B cell (primary cell): ENCODE measurements around the gene DKKL1. TPM values are rescaled to one million over a fixed set of nuclear protein-coding genes. Genes with fewer than 3 reads are reported as not detected.

Experiments
- ATAC-seq: fragments of 200-7000 bp; cut with Tn5 transposase; one replicate; pipeline ENCODE4 v1.10.0; 2021; ENCODE audit warnings: low read depth, mild to moderate bottlenecking, moderate number of reproducible peaks, moderate library complexity
- CTCF ChIA-PET: fragments of 350-600 bp; sonication (Branson Sonifier 250); formaldehyde crosslinking; loops from one replicate; lab custom pipeline; 2021; ENCODE audit warnings: antibody characterized with exemption, inconsistent platforms; lab: Charles Lee
- POLR2A ChIA-PET: fragments of 350-600 bp; sonication (Branson Sonifier 250); formaldehyde crosslinking; loops from one replicate; lab custom pipeline; 2021; ENCODE audit warnings: antibody characterized with exemption; lab: Charles Lee
- DNase-seq: peaks from one replicate; pipeline ENCODE4 v3.0.0; 2013
- H2AFZ ChIP-seq: 2 replicates; pipeline ENCODE4 v1.6.1; 2012; ENCODE audit warnings: mild to moderate bottlenecking, low read depth, low read length; ENCODE audit not compliant: insufficient read depth, poor library complexity, severe bottlenecking
- H3K27ac ChIP-seq, 2 donors: 1 replicate in 1 of 2; 2 replicates in 1 of 2; pipeline ENCODE4 v1.5.1; 2012 to 2013; ENCODE audit warnings: low read length in 2 of 2, mild to moderate bottlenecking in 2 of 2, moderate library complexity in 1 of 2
- H3K27me3 ChIP-seq, 4 experiments: fragments of 200-600 bp in 1 of 4; sonication (generic) in 1 of 4; replicated peaks in 1 of 4; 1 replicate in 2 of 4; 2 replicates in 2 of 4; pipeline versions ENCODE4 v1.6.1 to v1.7.0; 2013 to 2016; ENCODE audit warnings: low read length in 3 of 4, mild to moderate bottlenecking in 2 of 4, mixed read lengths in 1 of 4, moderate library complexity in 1 of 4; ENCODE audit not compliant: insufficient read depth in 4 of 4, control insufficient read depth in 3 of 4; ENCODE audit errors: control extremely low read depth in 1 of 4
- H3K36me3 ChIP-seq, 2 experiments: replicated peaks in 1 of 2; 1 replicate in 1 of 2; 2 replicates in 1 of 2; pipeline versions ENCODE4 v1.6.1 to v1.7.1; 2013; ENCODE audit warnings: low read length in 1 of 2; ENCODE audit not compliant: insufficient read depth in 2 of 2, control insufficient read depth in 1 of 2; ENCODE audit errors: control extremely low read depth in 1 of 2, extremely low read depth in 1 of 2
- H3K4me1 ChIP-seq, 2 donors: fragments of 200-600 bp in 1 of 2; sonication (generic) in 1 of 2; 1 replicate in 1 of 2; 2 replicates in 1 of 2; pipeline versions ENCODE4 v1.5.1 to v1.6.1; 2013 to 2017; ENCODE audit warnings: low read length in 2 of 2; ENCODE audit not compliant: control insufficient read depth in 2 of 2, insufficient read depth in 2 of 2
- H3K4me2 ChIP-seq: replicated peaks from 2 replicates; pipeline ENCODE3; 2012; ENCODE audit warnings: mild to moderate bottlenecking, low read depth, low read length; ENCODE audit not compliant: poor library complexity, severe bottlenecking
- H3K4me3 ChIP-seq, 5 experiments: fragments of 200-600 bp in 1 of 5; sonication (generic) in 1 of 5; 1 replicate in 3 of 5; 2 replicates in 2 of 5; pipeline versions ENCODE4 v1.5.1 to v1.7.0; 2011 to 2016; ENCODE audit warnings: low read length in 4 of 5, mild to moderate bottlenecking in 4 of 5, low read depth in 2 of 5, control low read depth in 1 of 5, moderate library complexity in 1 of 5; ENCODE audit not compliant: insufficient read depth in 1 of 5; ENCODE audit errors: control extremely low read depth in 1 of 5, extremely low read depth in 1 of 5
- H3K79me2 ChIP-seq: fragments of 200-600 bp; sonication (generic); one replicate; pipeline ENCODE4 v1.6.0; 2016; ENCODE audit warnings: low read length; ENCODE audit not compliant: control insufficient read depth, insufficient read depth
- H3K9ac ChIP-seq: fragments of 200-600 bp; sonication (generic); 2 replicates; pipeline ENCODE4 v1.6.1; 2017; ENCODE audit warnings: mild to moderate bottlenecking, low read length, moderate library complexity
- H3K9me3 ChIP-seq, 3 donors: one replicate each; pipeline versions ENCODE4 v1.6.1 to v1.7.1; 2013; ENCODE audit warnings: low read length in 2 of 3; ENCODE audit not compliant: control insufficient read depth in 2 of 3, insufficient read depth in 1 of 3; ENCODE audit errors: control extremely low read depth in 1 of 3
- H4K20me1 ChIP-seq: 2 replicates; pipeline ENCODE4 v1.6.0; 2012; ENCODE audit warnings: mild to moderate bottlenecking, low read length; ENCODE audit not compliant: insufficient read depth, control insufficient read depth, poor library complexity, severe bottlenecking
- H3K27ac Mint-ChIP-seq: one replicate; pipeline ENCODE4 v1.8.0; 2021; ENCODE audit warnings: mixed read lengths
- H3K27me3 Mint-ChIP-seq: one replicate; pipeline ENCODE4 v1.8.0; 2021; ENCODE audit warnings: mixed read lengths
- H3K4me1 Mint-ChIP-seq: one replicate; pipeline ENCODE4 v1.8.0; 2021; ENCODE audit warnings: mixed read lengths
- H3K4me3 Mint-ChIP-seq: one replicate; pipeline ENCODE4 v1.8.0; 2021; ENCODE audit warnings: mixed read lengths
- H3K9me3 Mint-ChIP-seq: one replicate; pipeline ENCODE4 v1.8.0; 2022; ENCODE audit warnings: mixed read lengths; ENCODE audit not compliant: insufficient read depth
- EZH2 ChIP-seq: IDR thresholded peaks from 2 replicates; pipeline ENCODE4 v1.6.1; 2012; ENCODE audit warnings: borderline replicate concordance, low read depth, mild to moderate bottlenecking, moderate library complexity, low read length; ENCODE audit not compliant: insufficient read depth, poor library complexity, severe bottlenecking
- WGBS: methylation state at CpG from one replicate; pipeline ENCODE4 v1.1.5; 2013; ENCODE audit warnings: missing lambda C conversion rate; ENCODE audit not compliant: insufficient coverage; 5-methylcytosine and 5-hydroxymethylcytosine counted together
- intact Hi-C: fragments of 100-400 bp; cut with micrococcal nuclease; formaldehyde crosslinking; loops from one replicate; pipeline ENCODE4 v1.10.0; 2022
- polyA plus RNA-seq: library from polyadenylated mRNA; depleted of rRNA; stranded (reverse); fragments of >200 nt; gene quantifications from 2 replicates; pipeline ENCODE4 v1.2.3, GENCODE V29; 2012
- total RNA-seq, 2 donors: library from RNA; stranded (reverse); fragments of 120-200 nt in 1 of 2; gene quantifications; 1 replicate in 1 of 2; 2 replicates in 1 of 2; pipeline versions ENCODE4 v1.2.3 to v1.2.4, GENCODE V29; 2013 to 2022
- TF ChIP-seq, protein P1 (sequence below): fragments of 200-600 bp; IDR thresholded peaks from one replicate; pipeline ENCODE4 v1.8.0; 2022; ENCODE audit warnings: antibody characterized with exemption, mild to moderate bottlenecking

Gene DKKL1
- total and polyA plus RNA-seq, 2 donors (not counting 1 experiment from before 2014, with no cell fraction given) = 1.2 to 1.6 TPM

DNA sequence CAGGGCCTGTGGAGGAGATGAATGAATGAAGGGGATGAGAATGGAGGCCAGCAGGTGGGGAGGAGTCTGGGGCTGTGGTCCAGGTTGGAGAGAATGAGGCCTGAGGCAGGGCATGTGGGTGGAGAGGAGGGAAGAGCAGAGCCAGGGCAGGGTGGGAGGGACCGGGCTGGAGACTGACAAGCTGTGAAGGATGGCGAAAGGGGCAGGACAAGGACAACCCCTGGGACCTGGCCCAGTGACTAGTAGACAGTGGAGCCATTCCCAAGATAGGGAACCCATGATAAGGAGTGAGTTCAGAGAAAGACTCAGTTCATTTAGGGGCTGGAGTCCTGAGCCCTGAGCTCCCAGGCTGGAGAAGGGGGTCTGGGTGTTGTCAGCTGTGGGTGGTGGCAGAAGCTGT is 56.5 kb downstream of the DKKL1 start:
- no peak overlapping the region for H3K4me3 ChIP-seq
- H3K36me3 ChIP-seq = no peaks in the 10 kb centered on the region
- no peak overlapping the region for H3K4me2 ChIP-seq
- CTCF ChIA-PET = interaction anchor here (1.5 to 2.1 kb wide), 5 partner anchors 9 to 29 kb away, joined by 3 to 8 read pairs (median 4); no protein-coding TSS in a partner anchor
- no peaks in the 10 kb centered on the region for H3K79me2 ChIP-seq
- intact Hi-C loops = no loop called here
- peaks cover 35 to 43% of the 10 kb centered on the region in 2 donors for H3K4me1 ChIP-seq
- no peak overlapping the region for H3K9ac ChIP-seq
- 100% methylated on average over 1 of the region's 2 CpGs for WGBS
- ATAC-seq (no peak), DNase-seq (no peak)
- H3K4me1 Mint-ChIP-seq = peaks cover 42% of the 10 kb centered on the region
- H3K27me3 ChIP-seq = peaks cover 0 to 88% (median 58%) of the 10 kb centered on the region in 4 experiments
- no peak for TF ChIP-seq EZH2
- TF ChIP-seq, protein P1, sequence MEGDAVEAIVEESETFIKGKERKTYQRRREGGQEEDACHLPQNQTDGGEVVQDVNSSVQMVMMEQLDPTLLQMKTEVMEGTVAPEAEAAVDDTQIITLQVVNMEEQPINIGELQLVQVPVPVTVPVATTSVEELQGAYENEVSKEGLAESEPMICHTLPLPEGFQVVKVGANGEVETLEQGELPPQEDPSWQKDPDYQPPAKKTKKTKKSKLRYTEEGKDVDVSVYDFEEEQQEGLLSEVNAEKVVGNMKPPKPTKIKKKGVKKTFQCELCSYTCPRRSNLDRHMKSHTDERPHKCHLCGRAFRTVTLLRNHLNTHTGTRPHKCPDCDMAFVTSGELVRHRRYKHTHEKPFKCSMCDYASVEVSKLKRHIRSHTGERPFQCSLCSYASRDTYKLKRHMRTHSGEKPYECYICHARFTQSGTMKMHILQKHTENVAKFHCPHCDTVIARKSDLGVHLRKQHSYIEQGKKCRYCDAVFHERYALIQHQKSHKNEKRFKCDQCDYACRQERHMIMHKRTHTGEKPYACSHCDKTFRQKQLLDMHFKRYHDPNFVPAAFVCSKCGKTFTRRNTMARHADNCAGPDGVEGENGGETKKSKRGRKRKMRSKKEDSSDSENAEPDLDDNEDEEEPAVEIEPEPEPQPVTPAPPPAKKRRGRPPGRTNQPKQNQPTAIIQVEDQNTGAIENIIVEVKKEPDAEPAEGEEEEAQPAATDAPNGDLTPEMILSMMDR = no peak
- H3K9me3 Mint-ChIP-seq = no peaks in the 10 kb centered on the region
- peaks cover 0 to 26% (median 0%) of the 10 kb centered on the region in 3 donors for H3K9me3 ChIP-seq
- POLR2A ChIA-PET = interaction anchor here (0.6 kb wide), 1 partner anchor 9 kb away, joined by 3 read pairs; no protein-coding TSS in a partner anchor
- H2AFZ ChIP-seq = no peak overlapping the region
- H4K20me1 ChIP-seq = no peaks in the 10 kb centered on the region
- H3K27me3 Mint-ChIP-seq = peaks cover 67% of the 10 kb centered on the region
- peak overlapping the region; percentile 61 for H3K27ac Mint-ChIP-seq
- H3K27ac ChIP-seq = no peak overlapping the region
- H3K4me3 Mint-ChIP-seq = peak overlapping the region; percentile 56
